ENCODE data around the gene RORB.

RORB gene

DNA sequence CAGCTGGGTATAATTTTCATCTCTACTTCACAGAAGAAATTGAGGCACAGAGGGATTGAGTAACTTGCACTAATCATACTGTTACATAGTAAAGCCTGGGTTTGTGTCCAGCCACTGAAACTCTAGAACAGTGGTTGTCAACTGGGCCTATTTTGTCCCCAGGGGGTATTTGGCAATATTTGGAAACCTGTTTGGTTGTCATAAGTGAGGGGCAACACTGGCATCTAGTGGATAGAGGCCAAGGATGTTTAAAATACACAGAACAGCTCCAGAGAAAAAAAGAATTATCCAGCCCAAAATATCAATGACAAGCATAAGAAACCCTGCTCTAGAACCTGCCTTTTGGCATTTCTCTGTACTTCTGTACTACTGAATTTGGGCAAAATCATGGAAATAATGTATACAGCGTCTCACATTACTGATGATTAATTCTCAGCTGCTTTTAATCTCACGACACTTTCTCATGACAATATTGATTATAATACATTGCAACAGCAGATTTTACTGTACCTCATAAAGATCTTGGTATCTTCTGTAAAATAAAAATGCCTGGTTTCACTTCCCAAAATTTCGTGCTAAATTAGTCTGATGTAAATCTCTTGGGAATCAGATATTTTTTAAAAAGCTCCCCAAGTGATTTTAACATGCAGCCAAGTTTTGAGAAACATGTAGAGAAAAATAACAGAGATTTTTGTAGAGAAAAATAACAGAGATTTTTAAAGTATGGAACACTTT is 112.7 kb downstream of the RORB start:
- DNase-seq = no peak

DNA sequence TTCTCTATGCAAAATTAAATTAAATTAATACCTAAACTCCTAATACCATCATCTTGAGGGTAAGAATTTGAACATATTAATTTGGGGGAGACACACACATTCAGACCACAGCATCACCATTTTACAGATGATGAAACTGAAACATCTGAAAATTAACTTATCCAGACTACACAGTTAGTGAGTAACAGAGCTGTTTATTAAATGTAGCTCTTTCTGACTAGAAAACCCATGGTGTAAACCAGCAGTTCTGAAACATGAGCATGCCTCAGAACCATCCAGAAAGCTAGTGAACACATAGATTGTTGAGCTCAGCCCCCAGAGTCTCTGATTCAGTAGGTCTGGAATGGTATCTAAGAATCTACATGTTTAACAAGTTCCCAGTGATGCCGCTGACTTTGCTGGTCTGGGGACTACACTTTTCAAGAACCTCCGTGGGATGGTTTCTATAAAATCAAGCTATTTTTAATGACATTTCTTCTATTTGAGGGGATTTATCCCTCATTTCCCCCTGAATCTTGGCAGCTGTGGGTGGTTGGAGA is 113.5 kb downstream of the RORB start:
- DNase-seq = no peak

GRCh38 chr9:74630228-74630627 is 133.1 kb downstream of the RORB start:
- no peak for DNase-seq

DNA sequence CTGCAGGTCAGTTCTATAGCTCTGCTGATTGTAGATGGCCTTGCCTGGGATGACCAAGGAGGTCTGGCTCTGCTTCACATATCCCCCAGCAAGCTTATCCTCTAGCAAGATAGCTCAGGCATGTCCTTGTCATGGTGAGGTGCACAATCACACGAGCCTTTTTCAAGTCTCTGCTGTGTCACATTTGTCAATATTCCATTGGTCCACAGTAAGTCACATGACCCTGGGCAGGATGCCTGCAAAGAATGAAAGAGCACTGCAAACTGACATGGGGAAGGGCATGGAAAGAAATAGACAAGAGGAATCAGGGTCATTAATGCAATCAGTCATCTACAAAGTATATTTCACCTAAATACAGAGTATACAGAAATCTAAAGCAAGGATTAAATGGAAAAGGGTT is 142.0 kb downstream of the RORB start:
- DNase-seq = no peak

DNA sequence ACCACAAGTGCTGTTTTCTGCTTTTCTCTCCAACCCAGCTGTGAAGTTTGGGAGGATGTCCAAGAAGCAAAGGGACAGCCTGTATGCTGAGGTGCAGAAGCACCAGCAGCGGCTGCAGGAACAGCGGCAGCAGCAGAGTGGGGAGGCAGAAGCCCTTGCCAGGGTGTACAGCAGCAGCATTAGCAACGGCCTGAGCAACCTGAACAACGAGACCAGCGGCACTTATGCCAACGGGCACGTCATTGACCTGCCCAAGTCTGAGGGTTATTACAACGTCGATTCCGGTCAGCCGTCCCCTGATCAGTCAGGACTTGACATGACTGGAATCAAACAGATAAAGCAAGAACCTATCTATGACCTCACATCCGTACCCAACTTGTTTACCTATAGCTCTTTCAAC is 145.2 kb downstream of the RORB start:
- DNase-seq = no peak

- DNase-seq = no peak
Measured at GRCh38 chr9:74643303-74643923, 146.3 kb downstream of the RORB start.

GRCh38 chr9:74644023-74644422 is 146.9 kb downstream of the RORB start:
- no peak for DNase-seq

DNA sequence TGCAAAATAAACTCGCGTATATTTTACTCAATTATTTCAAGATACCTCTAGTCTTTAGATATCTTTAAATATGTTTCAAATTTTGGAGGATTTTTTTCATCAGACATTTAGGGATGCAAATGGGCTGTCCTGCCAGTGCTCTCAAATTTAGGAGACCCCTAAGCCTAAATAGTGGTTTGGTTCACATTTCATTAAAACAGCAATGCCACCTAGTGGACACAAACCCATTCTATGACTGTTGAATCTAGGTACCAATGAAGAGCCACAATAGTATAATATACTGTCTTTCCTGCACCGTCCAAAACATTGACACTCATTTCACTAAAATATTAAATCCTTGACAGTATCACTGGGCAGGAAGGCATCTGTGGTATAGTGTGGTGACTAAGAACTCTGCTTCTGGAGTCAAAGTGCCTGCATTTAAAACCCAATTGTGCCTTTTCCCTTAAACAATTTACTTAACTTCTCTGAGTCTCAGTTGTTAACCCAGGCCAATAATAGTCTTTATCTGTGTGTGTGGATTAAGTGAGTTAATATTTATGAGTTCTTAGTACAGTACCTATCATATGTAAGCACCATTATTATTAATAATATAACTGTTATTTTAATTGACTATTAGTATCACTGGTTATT is 148.0 kb downstream of the RORB start:
- no peak for DNase-seq

- DNase-seq = no peak
Measured at GRCh38 chr9:74653410-74654080, 156.4 kb downstream of the RORB start.

DNA sequence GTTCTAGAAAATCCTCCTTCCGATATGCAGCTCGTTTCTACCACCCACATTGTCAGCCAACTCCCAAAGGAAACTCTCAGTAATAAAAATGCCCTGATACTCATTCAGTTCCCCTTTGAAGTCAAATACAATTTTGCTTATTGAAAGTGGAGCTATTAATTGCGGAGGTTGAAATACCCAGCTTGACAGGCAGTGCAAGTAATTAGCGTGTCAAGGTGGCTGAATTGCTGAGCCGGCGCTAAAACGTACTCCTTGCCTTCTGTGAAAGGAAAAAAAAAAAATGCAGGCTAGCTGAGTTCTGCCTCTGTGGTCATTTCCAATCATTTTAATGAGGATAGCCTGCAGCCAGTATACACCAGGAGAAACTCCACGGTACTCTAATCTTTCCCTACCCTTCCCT is 165.5 kb downstream of the RORB start:
- DNase-seq = no peak

GRCh38 chr9:74663439-74663838 is 166.3 kb downstream of the RORB start:
- no peak for DNase-seq

- DNase-seq = no peak
Measured at GRCh38 chr9:74666625-74667316, 169.6 kb downstream of the RORB start.

- DNase-seq = no peak
Measured at GRCh38 chr9:74672237-74672636, 175.1 kb downstream of the RORB start.

- no peak for DNase-seq
Measured at GRCh38 chr9:74674077-74674476, 176.9 kb downstream of the RORB start.

GRCh38 chr9:74681906-74682305 is 184.8 kb downstream of the RORB start:
- DNase-seq = no peak

- DNase-seq = no peak
Measured at GRCh38 chr9:74683322-74683721, 186.2 kb downstream of the RORB start.

- no peak for DNase-seq
Measured at GRCh38 chr9:74691058-74691457, 193.9 kb downstream of the RORB start.

DNA sequence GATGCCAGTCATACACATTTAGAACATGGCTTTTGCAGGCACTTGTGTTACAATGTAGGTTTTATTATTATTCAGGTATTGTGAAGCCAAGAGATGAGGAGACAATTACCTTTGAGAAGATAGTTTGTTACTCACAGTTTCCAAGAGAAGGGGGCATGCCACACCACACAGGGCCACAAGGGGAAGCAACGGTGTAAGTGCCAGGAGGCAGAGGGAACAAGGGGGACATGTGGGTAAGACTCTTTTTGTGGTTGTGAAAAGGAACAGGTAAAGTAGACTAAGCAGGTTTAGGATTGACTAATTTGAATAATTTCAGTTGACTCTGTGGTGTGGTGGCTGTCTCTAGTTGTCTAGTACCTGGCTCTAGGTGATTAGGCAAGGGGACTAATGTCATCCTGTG is 199.4 kb downstream of the RORB start:
- no peak for DNase-seq

DNA sequence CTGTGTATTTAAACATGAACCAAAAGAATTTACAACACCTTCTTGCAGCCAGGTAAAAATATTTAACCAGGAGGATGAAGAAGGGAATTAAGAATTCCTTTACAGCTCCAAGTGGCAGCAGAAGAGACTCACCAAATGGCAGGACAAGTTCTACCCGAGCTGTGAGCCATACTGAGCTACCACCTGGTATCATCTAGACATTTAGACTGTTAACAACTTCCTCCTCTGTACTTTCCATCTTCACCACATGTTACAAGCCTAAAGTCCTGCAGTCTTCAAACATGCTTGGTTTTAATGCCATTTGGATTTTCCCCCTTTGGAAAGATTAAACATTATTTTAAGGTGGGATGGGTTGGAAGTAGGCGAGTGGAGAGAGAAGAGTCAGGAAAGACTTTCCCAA is 200.4 kb downstream of the RORB start:
- DNase-seq = no peak

DNA sequence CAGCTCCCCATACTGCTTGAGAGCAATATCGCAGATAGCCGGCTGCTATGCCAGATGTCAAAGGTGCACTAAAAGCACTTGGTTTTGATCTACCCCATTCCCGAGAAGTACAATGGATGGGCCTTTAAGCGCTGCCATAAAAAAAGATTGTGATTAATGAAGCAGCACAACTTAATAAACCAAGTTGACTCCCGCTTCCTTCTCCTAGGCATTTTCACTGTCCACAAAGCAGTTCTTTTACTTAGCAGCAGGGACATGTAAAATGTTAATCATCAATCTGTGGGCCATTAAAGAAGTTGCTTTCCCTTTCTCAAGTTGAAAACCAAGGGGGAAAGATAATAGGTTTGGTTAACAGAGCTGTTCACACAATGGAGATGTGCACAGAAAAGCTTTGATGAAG is 214.2 kb downstream of the RORB start:
- no peak for DNase-seq

GRCh38 chr9:74718709-74719108 is 221.6 kb downstream of the RORB start:
- DNase-seq = no peak

GRCh38 chr9:74719306-74719705 is 222.2 kb downstream of the RORB start:
- no peak for DNase-seq
